Glutamatergic neuron (in vitro differentiated cells): ENCODE data around the gene KIF3A. TPM values are rescaled to one million over a fixed set of nuclear protein-coding genes. Genes with fewer than 3 reads are reported as not detected.

Source experiments
- DNase-seq: peaks from one replicate; pipeline ENCODE4 v3.0.0; 2022
- H3K27ac Mint-ChIP-seq: one replicate; pipeline ENCODE4 v1.8.0; 2020; ENCODE audit warnings: mild to moderate bottlenecking, mixed read lengths, inconsistent platforms; ENCODE audit not compliant: unreplicated experiment
- H3K27me3 Mint-ChIP-seq: one replicate; pipeline ENCODE4 v1.8.0; 2020; ENCODE audit warnings: mild to moderate bottlenecking, moderate library complexity, mixed read lengths, inconsistent platforms; ENCODE audit not compliant: unreplicated experiment
- H3K36me3 Mint-ChIP-seq: one replicate; pipeline ENCODE4 v1.8.0; 2020; ENCODE audit warnings: mild to moderate bottlenecking, mixed read lengths, inconsistent platforms; ENCODE audit not compliant: unreplicated experiment
- H3K4me1 Mint-ChIP-seq: one replicate; pipeline ENCODE4 v1.8.0; 2020; ENCODE audit warnings: mild to moderate bottlenecking, low read depth, mixed read lengths, inconsistent platforms; ENCODE audit not compliant: unreplicated experiment
- H3K4me3 Mint-ChIP-seq: one replicate; pipeline ENCODE4 v1.8.0; 2020; ENCODE audit warnings: mild to moderate bottlenecking, mixed read lengths, inconsistent platforms; ENCODE audit not compliant: unreplicated experiment
- H3K9me3 Mint-ChIP-seq: one replicate; pipeline ENCODE4 v1.8.0; 2020; ENCODE audit warnings: mild to moderate bottlenecking, moderate library complexity, mixed read lengths, inconsistent platforms; ENCODE audit not compliant: unreplicated experiment
- total RNA-seq: library from RNA; stranded (reverse); fragmentation: NEBNext Ultra II Directional; extraction: Animal tissue kit (Norgen Biotek cat#: 25700); gene quantifications from one replicate; pipeline ENCODE4 v1.2.1, GENCODE V29; 2021; ENCODE audit not compliant: unreplicated experiment
- TF ChIP-seq, protein P1 (sequence below): fragments of 200-600 bp; sonication (generic); IDR thresholded peaks from one replicate; pipeline ENCODE4 v1.5.0; 2021; ENCODE audit not compliant: partially characterized antibody, unreplicated experiment

Gene KIF3A
- total RNA-seq, 1 donor from 2014 or later = 42.4 TPM

GRCh38 chr5:132646583-132647266 lies 90.6 kb downstream of the KIF3A start:
- Mint-ChIP-seq H3K27ac (no peak overlapping the region), H3K27me3 (peaks cover 6% of the 10 kb centered on the region), H3K4me3 (no peak overlapping the region), H3K9me3 (peaks cover 11% of the 10 kb centered on the region), H3K36me3 (peaks cover 28% of the 10 kb centered on the region), H3K4me1 (no peaks in the 10 kb centered on the region)
- TF ChIP-seq, protein P1, sequence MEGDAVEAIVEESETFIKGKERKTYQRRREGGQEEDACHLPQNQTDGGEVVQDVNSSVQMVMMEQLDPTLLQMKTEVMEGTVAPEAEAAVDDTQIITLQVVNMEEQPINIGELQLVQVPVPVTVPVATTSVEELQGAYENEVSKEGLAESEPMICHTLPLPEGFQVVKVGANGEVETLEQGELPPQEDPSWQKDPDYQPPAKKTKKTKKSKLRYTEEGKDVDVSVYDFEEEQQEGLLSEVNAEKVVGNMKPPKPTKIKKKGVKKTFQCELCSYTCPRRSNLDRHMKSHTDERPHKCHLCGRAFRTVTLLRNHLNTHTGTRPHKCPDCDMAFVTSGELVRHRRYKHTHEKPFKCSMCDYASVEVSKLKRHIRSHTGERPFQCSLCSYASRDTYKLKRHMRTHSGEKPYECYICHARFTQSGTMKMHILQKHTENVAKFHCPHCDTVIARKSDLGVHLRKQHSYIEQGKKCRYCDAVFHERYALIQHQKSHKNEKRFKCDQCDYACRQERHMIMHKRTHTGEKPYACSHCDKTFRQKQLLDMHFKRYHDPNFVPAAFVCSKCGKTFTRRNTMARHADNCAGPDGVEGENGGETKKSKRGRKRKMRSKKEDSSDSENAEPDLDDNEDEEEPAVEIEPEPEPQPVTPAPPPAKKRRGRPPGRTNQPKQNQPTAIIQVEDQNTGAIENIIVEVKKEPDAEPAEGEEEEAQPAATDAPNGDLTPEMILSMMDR = no peak
- DNase-seq = no peak

DNA sequence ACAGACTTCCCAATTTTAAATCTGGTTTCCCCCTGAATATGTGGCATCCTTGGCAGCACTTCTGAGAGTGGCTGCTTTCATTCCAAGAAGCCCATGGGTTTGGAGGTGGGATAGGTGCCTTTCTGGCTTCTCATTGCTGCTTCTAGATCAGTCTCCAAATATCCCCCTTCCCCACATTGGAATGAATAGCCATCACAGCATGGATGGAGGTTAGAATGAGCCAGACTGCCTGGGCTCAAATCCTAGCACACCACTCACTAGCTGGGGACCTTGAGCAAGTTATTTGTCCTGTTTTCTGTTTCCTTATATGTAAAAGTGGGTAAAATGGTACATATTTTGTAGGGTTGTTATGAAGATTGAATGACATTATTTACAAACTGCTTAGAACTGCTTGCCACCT lies 93.2 kb downstream of the KIF3A start:
- Mint-ChIP-seq H3K4me3 (no peak overlapping the region), H3K9me3 (peaks cover 11% of the 10 kb centered on the region), H3K36me3 (peaks cover 28% of the 10 kb centered on the region), H3K4me1 (no peaks in the 10 kb centered on the region), H3K27me3 (peaks cover 6% of the 10 kb centered on the region), H3K27ac (no peak overlapping the region)
- TF ChIP-seq, protein P1 = no peak
- no peak for DNase-seq

Other genes starting within 250 kb of the KIF3A start
- 2.8 TPM for gene IRF1, start 246.8 kb downstream of the KIF3A start, total RNA-seq
- gene IL5, start 194.0 kb downstream of the KIF3A start, total RNA-seq = not detected
- gene RAD50, start 180.6 kb downstream of the KIF3A start, total RNA-seq = 34.9 TPM
- gene IL13, start 79.4 kb downstream of the KIF3A start, total RNA-seq = not detected
- gene IL4, start 63.6 kb downstream of the KIF3A start, total RNA-seq = not detected
- gene CCNI2, start 9.9 kb upstream of the KIF3A start, total RNA-seq = 0.17 TPM
- gene SEPTIN8, start 39.7 kb upstream of the KIF3A start, total RNA-seq = 26.9 TPM
- 0.12 TPM for gene SOWAHA, start 75.8 kb upstream of the KIF3A start, total RNA-seq
- 5.1 TPM for gene SHROOM1, start 93.1 kb upstream of the KIF3A start, total RNA-seq
- gene GDF9, start 128.9 kb upstream of the KIF3A start, total RNA-seq = 0.69 TPM
- 163 TPM for gene UQCRQ, start 129.1 kb upstream of the KIF3A start, total RNA-seq
- 2.5 TPM for gene LEAP2, start 136.1 kb upstream of the KIF3A start, total RNA-seq
- gene AFF4, start 226.1 kb upstream of the KIF3A start, total RNA-seq = 135 TPM